IMR-90 (cell line): ENCODE data around the gene SH2D4B.

Experiments used
- BHLHE40 ChIP-seq: fragments of 150-350 bp; IDR thresholded peaks from 2 replicates; pipeline ENCODE4 v1.6.1; 2016; ENCODE audit warnings: mild to moderate bottlenecking, low read depth, low read length
- CEBPB ChIP-seq: IDR thresholded peaks from 2 replicates; pipeline ENCODE4 v1.6.1; 2012; ENCODE audit warnings: low read depth, low read length, improper control_type of control experiment
- CHD1 ChIP-seq: IDR thresholded peaks from 2 replicates; pipeline ENCODE4 v1.6.1; 2012; ENCODE audit warnings: low read depth, low read length, improper control_type of control experiment
- CTCF ChIP-seq: conservative IDR thresholded peaks from 2 replicates; pipeline ENCODE4 v1.5.1; 2012; ENCODE audit warnings: mild to moderate bottlenecking, low read depth, low read length, improper control_type of control experiment
- FOS ChIP-seq: fragments of 150-350 bp; IDR thresholded peaks from 2 replicates; pipeline ENCODE4 v1.6.1; 2016; ENCODE audit warnings: low read depth, low read length
- MAFK ChIP-seq: IDR thresholded peaks from 2 replicates; pipeline ENCODE4 v1.6.1; 2012; ENCODE audit warnings: low read depth, low read length, improper control_type of control experiment
- MAZ ChIP-seq: IDR thresholded peaks from 2 replicates; pipeline ENCODE4 v1.6.1; 2012; ENCODE audit warnings: low read depth, mild to moderate bottlenecking, low read length, improper control_type of control experiment, moderate library complexity, borderline replicate concordance
- MXI1 ChIP-seq: IDR thresholded peaks from 2 replicates; pipeline ENCODE4 v1.6.1; 2012; ENCODE audit warnings: low read depth, mild to moderate bottlenecking, low read length, moderate library complexity, borderline replicate concordance
- NFE2L2 ChIP-seq: fragments of 150-350 bp; IDR thresholded peaks from 2 replicates; pipeline ENCODE4 v1.6.1; 2016; ENCODE audit warnings: low read depth, mild to moderate bottlenecking, low read length
- POLR2A ChIP-seq: IDR thresholded peaks from 2 replicates; pipeline ENCODE4 v1.6.1; 2012; ENCODE audit warnings: mild to moderate bottlenecking, low read depth, low read length
- RAD21 ChIP-seq: IDR thresholded peaks from 2 replicates; pipeline ENCODE4 v1.6.1; 2012; ENCODE audit warnings: low read length, improper control_type of control experiment
- RCOR1 ChIP-seq: IDR thresholded peaks from 2 replicates; pipeline ENCODE4 v1.6.1; 2012; ENCODE audit warnings: mild to moderate bottlenecking, low read length, improper control_type of control experiment; ENCODE audit not compliant: insufficient replicate concordance
- SMC3 ChIP-seq: fragments of 150-350 bp; IDR thresholded peaks from 2 replicates; pipeline ENCODE4 v1.6.1; 2016; ENCODE audit warnings: low read depth, mild to moderate bottlenecking, antibody characterized with exemption, low read length, moderate library complexity
- TF ChIP-seq, protein P1 (sequence below): fragments of 150-350 bp; IDR thresholded peaks from 2 replicates; pipeline ENCODE4 v1.6.1; 2017; ENCODE audit warnings: mild to moderate bottlenecking, antibody characterized with exemption, low read length, low read depth

- TF ChIP-seq CTCF (no peak), MAFK (no peak), BHLHE40 (no peak), POLR2A (no peak), FOS (no peak), MXI1 (no peak), MAZ (no peak), CHD1 (no peak), CEBPB (no peak), RCOR1 (no peak), SMC3 (no peak), RAD21 (no peak), NFE2L2 (no peak)
- TF ChIP-seq, protein P1, sequence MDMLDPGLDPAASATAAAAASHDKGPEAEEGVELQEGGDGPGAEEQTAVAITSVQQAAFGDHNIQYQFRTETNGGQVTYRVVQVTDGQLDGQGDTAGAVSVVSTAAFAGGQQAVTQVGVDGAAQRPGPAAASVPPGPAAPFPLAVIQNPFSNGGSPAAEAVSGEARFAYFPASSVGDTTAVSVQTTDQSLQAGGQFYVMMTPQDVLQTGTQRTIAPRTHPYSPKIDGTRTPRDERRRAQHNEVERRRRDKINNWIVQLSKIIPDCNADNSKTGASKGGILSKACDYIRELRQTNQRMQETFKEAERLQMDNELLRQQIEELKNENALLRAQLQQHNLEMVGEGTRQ: no peak
These were observed 110.4 kb downstream of the SH2D4B start for GRCh38 chr10:80648106-80648505.
